GM21381 (cell line): ENCODE results near the gene SPATA13.
"Not testable (repeated sequence)": the region's sequence is repeated elsewhere in the genome, so short reads cannot be mapped to it uniquely, and the experiment has no call there.

Experiments used
- ATAC-seq: cut with Tn5 transposase; IDR thresholded peaks from one replicate; pipeline ENCODE4 v1.9.1; 2021; ENCODE audit warnings: mild to moderate bottlenecking, moderate library complexity; ENCODE audit not compliant: unreplicated experiment

SPATA13 gene

DNA sequence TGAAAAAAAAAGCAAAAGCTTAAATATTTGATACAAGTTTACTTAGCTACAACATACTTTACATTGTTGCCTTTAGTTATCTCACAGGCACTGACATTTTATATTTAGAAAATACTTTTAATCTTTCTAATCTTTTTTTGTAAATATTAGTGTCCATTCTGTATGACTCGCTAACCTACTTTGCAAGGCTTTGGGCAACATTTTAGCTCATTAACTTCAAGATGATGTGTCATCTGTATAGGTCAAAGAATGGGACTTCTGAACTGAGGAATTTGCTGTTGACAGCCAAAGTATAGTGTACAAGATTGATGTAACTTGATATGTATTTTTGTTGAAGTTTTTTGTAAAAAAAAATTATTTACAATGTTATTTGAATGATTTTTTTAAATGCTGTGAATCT lies 146.1 kb downstream of the SPATA13 start:
- no peak for ATAC-seq

DNA sequence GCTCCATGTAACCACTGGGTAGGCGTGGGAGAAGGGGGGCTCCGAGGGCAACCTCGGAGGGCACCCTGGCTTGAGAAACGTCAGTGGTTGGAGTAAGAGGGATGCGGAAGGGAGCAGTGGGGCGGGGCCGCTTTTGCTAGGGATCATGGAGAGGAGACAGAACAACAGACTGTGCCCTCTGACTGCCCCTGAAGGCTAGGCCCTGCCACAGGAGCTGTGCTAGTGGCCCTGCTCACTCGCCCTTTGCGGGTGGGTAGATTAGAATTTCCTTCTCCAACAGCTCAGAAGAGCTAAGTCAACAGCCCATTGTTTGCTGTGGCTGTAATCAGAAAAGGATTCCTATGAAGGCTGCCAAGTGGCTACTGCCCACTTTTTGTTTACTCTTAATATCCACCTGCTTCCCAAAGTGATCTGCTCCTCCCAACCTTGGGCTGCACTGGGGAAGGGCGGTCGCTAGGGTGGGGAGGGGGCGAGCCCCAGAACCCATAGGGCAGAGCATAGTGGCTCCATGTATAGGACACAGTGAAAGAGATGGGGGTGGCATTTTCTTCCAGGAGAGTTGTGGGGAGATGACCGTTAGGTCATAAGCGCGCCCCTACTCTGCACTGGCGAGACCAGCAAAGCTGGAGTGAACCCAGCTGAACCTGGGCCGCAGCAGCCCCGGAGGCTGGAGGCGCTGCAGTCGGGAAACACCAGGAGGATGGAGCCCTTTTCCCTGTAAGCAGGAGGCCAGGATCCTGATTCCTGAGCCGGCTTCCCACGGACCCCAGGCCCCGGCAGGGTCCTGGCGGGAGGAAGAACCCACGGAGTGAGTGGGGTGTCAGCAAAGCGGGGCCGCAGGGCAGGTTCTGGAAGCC lies 146.9 kb downstream of the SPATA13 start:
- no peak for ATAC-seq

DNA sequence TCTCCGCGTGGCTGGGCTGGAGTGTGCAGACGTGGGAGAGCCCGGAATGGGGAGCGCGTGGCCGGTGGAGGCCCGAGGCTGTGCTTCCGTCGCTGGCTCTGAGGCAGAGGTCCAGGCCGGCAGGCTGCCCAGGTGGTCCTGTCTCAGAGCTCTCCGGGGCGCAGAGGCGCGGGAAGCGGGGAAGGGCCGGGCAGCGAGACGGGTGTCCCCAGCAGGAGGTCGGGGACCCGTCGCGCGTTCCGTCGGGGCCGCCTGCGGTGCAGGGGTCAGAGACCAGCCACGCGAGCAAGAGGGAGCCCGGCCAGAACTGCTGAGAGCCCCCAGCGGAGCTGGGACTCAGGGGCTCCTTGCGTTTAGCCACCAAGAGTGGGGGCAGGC lies 147.5 kb downstream of the SPATA13 start:
- ATAC-seq: no peak

DNA sequence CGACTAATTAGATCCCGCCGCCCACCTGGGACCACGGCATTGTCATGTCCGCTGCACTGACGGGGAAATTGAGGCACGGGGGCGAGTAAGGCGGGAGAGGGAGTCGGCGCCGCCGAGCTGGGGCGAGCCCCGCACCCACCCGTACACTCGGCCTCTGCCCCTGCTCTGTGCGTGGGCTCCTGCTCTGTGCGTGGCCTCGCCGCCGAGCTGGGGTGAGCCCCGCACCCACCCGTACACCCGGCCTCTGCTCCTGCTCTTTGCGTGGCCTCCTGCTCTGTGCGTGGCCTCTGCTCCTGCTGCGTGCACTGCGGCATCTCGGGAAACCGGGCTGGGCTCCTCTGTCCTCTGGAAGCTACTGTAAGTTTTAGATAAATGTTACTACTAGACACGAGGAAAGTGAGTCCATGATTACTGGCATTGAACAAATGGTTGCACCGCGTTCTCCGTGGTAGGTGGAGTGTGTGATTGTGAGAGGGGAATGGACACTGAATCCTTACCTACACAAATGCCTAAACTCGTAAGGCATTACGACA lies 148.0 kb downstream of the SPATA13 start:
- ATAC-seq: no peak

DNA sequence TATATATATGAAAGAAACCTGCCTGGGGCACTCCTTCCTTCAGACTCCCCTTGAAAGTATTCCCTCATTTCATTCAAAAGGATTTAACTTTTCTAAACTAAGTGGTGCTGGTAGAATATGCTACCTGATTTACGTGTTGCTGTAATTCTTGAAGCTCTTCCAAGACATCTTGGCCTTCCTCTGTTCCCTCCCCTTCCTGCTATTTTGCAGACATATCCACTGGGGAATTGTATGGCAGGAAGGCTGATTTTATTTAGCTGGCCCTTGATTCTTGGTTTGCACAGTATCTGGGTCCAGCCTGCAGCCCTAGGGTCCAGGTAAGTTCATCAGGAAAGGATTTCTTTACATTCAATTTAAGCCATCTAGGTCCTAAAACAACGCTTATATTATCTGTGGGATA lies 148.8 kb downstream of the SPATA13 start, which contains the start of gene C1QTNF9:
Gene C1QTNF9 (plus strand): TSS at position 281 of the 400 bp plus-strand sequence. CDS start 6,424 bp downstream, outside the sequence.
- ATAC-seq: not testable (repeated sequence)

DNA sequence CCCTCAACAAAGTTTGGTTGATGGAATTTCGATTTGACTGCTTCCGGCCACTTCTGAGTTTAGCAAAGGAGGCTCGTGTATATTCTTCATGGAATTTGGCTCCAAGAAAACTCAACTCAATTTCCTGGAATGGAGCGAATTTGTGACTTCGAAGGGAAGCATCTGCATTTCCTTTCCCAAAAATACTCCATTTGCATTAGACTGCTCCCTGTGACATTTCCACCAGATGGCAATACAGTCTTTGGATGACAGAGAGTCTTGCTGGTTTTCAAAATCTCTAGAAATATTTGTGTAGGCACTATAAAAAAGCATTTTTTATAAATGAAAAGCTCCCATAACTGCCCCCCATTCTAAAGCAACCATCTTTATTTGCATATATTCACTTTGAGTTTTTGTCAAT lies 152.9 kb downstream of the SPATA13 start:
- no peak for ATAC-seq

DNA sequence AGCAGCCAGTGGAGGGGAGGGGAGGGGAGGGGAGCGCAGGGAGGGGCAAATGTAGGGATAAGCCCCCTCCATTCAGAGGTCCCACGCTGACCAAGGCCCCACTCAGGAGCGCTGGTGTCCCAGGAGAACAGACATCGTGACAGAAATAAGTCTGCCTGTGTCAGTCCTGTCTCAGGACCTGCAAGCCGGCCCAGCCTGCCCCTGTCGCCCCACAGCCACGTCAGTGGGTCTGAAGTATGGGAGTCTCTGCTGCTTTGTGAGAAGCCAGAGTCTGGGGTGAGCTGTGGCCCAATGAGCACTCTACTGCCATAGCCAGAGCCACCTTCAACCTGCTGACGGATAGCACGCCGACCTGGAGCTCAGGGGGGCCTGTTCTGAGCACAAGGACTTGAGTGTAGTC lies 157.3 kb downstream of the SPATA13 start:
- not testable (repeated sequence) for ATAC-seq

DNA sequence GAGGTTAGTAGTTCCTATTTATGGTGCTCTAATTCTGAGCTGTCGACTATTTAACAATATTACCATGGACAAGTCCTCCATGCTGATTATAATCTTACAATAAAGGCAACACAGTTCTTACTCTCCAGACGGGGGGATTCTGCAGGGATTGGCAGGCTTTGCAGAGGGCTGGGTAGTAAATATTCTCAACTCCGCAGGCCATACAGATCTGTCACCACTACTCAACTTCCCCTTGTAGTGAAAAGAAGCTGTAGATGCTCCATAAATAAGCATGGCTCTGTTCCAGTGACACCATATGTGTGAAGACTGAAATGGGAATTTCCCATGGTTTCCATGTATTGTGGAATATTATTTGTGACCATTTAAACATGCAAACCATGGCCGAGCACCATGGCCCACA lies 158.4 kb downstream of the SPATA13 start:
- not testable (repeated sequence) for ATAC-seq

DNA sequence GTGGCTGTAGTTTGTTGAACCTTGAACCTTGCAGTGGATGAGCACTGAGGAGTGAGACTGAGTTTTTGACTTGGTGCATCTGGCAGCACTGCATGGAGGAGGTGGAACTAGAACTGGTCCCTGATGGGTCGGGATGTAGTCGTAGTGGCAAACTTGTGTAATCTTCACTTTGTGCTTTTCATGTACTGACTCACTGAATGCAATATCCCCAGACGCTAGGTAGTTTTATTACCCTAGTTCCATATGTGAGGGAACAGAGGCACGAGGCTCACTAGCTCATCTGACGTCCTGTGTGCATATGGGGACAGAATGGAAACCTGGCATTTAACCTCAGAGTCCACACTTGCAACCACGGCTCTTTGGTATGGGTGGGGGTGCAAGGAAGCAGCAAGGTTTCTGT lies 159.1 kb downstream of the SPATA13 start:
- ATAC-seq: not testable (repeated sequence)

DNA sequence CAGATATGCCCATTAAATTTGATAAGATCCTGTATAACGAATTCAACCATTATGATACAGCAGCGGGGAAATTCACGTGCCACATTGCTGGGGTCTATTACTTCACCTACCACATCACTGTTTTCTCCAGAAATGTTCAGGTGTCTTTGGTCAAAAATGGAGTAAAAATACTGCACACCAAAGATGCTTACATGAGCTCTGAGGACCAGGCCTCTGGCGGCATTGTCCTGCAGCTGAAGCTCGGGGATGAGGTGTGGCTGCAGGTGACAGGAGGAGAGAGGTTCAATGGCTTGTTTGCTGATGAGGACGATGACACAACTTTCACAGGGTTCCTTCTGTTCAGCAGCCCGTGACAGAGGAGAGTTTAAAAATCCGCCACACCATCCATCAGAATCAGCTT lies 160.9 kb downstream of the SPATA13 start:
- not testable (repeated sequence) for ATAC-seq

DNA sequence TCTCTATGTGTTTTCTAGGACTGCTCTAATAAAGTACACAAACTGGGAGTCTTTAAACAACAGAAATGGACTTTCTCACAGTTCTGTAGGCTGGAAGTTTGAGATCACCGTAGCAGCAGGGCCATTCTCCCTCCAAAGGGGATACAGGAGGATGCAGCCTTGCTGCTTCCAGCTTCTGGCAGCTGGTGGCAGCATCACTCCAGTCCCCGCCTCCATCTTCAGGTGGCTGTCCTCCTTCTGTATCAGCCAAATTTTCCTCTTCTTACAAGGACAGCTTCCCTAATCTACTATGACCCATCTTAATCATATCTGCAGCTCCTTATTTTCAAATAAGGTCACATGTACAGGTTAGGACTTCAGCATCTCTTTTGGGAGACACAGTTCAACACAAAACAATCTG lies 161.9 kb downstream of the SPATA13 start:
- not testable (repeated sequence) for ATAC-seq

DNA sequence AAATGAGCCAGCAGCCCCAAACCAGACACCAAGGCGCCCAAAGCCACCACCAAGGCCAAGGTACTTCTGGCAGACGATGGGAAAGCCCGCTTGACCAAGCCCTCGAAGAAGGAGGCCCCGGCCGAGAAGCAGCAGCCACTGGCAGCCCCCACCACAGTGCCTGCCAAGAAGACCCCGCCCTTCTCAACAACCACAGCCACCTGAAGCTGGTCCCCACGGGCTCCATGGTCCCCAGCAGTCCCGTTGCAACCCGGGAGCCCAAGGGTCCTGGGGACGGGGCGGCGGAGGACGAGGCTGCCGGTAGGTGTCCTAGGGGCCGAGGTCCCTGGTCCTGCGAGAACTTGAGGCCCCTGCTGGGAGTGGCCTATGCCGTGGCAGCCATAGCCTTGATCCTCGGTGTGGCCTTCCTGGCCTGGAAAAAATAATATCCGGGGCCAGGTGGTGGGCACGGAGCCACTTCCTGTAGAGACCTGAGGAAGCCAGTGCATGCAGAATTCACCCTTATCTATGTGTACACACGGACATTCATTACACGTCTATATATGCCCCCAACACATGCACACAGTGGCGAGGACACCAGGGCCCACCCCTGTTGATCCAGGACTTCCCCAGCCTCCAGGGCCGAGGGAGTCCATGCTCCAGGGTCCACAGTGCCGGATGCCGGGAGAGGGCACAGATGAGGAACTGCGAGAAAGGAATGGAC lies 162.7 kb downstream of the SPATA13 start:
- ATAC-seq: no peak

DNA sequence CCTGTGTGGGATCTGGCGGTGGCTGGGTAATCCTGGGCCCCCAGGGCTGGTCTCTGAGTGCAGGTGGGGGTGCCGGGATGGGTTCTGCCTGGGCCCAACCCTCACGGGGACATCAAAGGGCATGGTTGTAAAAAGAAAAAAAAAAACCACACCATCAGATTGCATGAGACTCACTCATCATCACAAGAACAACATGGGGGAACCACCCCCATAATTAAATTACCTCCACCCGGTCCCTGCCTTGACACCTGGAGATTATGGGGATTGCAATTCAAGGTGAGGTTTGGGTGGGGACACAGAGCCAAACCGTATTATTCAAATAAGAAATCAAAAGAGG lies 163.2 kb downstream of the SPATA13 start:
- no peak for ATAC-seq

DNA sequence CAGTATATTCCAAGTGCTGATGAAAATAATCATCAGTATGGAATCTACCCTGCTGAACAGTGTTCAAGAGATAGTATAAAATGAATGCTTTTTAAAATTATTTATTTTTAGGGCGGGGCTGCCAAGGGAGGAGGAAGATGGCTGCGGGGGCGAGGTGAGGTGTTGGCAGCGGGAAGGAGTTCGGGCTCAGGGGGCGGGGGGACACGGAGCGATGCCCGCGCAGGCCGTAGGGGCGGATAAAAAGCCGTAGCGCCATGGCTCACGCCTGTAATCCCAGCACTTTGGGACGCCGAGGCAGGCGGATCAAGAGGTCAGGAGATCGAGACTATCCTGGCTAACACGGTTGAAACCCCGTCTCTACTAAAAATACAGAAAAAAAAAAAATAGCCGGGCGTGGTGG lies 167.1 kb downstream of the SPATA13 start:
- ATAC-seq: not testable (repeated sequence)

DNA sequence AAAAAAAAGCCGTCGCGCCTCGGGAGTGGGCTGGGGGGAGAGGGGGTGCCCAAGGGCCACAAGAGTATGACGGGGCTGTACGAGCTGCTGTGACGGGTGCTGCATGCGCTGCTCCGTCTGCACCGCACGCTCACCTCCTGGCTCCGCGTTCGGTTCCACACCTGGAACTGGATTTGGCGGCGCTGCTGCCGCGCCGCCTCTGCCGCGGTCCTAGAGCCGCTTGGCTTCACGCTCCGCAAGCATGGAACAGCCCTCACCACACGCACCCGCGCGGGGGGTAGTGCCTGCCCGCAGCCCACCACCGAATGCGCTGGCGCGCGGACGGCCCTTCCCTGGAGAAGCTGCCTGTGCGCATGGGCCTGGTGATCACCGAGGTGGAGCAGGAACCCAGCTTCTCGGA lies 167.6 kb downstream of the SPATA13 start:
- ATAC-seq: no peak

DNA sequence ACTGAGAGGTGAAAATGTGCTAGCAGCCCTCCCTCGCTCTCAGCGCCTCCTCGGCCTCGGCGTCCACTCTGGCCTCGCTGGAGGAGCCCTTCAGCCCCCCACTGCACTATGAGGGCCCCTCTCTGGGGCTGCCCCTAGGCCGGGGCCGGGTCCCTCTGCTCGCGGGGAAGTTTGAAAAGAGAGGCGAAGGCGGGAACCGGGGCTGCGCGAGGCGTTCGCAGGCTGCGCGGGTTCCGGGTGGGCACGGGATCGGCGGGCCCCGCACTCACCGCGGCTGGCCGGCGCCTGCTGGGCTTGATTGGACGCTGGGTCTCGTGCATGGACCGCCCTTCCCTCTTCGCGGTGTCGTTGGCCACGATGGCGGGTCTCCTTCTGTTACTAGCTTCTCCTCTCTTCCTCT lies 178.2 kb downstream of the SPATA13 start:
- no peak for ATAC-seq

DNA sequence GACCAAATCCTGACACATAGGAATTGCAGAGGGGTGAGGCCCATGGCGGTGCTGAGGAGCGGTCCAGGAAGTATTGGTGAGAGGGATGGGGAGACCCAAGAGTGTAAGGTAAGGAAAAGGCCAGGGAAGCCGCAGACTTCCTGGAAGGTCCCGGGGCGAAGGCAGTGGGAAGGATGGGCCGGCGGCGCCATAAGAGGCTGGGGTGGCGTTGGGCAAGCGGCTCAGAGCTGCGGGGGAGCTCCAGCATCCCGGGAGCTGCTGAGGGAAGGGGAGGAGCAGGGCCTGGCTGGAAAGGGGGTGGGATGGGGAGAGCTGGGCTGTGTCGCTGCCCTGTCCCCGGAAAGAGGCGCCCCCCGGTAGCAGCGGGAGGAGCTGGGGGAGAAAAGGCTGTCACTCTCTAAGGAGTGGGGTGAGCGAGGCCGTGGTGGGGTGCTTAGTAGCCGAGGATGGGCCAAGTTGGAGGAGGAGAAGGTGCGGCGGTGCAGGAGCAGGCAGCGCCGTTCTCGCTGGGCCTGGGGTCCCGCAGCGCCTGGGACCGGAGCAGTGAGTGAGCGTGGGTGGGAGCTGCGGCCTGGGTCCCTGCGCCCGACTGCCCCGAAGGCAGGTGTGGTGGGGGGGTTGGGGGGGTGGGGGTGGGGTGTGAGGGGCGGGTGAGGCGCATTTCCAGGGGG lies 179.6 kb downstream of the SPATA13 start:
- ATAC-seq: no peak

DNA sequence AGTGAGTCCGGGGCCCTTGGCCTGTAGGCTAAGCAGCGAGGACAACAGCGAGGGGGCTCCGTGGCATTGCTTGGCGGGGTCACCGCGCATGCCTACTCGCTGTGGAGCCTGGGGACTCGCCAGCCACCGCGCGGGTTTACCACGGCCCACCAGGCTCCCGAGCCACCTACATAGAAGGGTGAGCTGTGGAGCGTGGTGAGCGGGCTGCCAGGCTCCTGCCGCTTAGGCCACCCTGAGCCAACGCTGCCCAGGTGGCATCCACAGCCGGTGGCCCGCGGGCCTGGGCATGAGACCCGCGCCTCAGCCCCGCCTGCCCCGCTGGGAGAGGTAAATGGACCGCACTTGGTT lies 180.1 kb downstream of the SPATA13 start:
- ATAC-seq: no peak

DNA sequence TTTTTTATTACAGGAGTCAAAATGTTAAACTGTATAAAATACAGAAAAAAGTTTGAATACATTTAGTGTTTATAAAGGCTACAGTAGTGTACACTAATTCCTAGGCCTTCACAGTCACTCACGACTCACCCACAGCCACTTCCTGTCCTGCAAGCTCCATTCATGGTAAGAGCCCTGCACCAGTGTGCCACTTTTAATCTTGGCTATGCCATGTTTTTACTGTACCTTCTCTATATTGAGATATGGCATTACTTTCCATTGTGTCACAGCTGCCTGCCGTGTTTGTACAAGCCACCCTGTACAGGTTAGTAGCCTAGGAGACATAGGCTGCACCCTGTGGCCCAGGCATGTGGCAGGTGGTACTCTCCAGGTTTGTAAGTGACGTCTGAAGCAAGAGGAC lies 180.9 kb downstream of the SPATA13 start:
- ATAC-seq: no peak

DNA sequence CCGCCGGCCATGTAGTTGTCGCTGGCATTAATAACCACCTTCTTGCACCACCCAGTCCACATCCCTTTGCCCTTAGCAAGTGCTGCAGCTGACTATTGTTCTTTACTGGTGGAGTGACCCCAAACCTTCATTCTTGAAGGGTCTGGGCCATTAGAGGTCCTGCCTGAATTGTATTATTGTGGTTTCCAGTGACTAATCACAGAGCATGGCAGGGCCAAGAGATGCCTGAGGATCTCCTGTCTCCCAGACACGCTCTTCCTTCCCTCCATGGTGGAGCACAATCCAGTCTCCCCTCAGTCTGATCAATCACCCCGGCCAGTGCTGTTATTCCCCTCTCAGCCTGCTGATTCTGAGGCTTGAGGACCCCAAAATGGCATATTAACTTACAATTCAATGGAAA lies 187.9 kb downstream of the SPATA13 start:
- ATAC-seq: no peak

DNA sequence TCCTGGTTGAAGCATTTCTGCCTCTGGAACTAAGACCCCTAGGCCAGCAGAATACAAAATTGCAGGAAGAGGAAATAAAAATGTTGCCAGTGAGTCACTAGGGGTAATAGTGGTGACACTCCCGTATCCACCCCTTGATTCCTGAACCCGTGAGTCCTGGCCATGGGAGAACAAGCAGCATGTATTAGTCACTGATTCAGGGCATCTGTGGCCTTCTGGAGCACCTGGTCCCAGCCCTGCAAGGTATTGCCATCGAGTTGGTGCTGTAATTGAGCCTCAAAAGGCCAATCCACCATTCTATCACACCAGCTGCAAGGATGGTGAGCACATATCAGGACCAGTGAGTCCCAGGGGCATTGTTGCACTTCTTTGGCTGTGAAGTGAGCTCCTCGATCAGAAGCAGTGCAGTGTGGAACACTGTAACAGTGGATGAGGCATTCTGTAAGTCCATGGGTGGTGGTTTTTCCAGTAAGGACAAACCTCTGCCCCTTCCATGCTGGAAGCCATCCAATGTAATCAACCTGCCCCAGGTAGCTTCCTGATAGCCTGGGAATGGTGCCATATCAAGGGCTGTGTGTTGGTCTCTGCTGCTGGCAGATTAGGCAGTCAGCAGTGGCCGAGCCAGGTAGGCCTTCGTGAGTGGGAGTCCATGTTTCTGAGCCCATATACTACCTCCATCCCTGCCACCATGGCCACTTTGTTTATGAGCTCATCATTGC lies 188.4 kb downstream of the SPATA13 start:
- no peak for ATAC-seq
